IPS-18a (cell line): Measurements from ENCODE around the gene DERL3.
"Not testable (repeated sequence)": the region's sequence is repeated elsewhere in the genome, so short reads cannot be mapped to it uniquely, and the experiment has no call there.

Experiments used
- H3K27ac ChIP-seq: one replicate; pipeline ENCODE4 v1.5.1; 2013; ENCODE audit warnings: low read length
- H3K27me3 ChIP-seq: one replicate; pipeline ENCODE4 v1.6.1; 2013; ENCODE audit warnings: mild to moderate bottlenecking, low read length; ENCODE audit not compliant: control insufficient read depth, insufficient read depth
- H3K36me3 ChIP-seq: one replicate; pipeline ENCODE4 v1.6.1; 2013; ENCODE audit warnings: low read depth, low read length; ENCODE audit not compliant: control insufficient read depth
- H3K4me1 ChIP-seq: one replicate; pipeline ENCODE4 v1.6.1; 2013; ENCODE audit warnings: low read depth, low read length; ENCODE audit not compliant: control insufficient read depth
- H3K4me3 ChIP-seq: one replicate; pipeline ENCODE4 v1.5.1; 2013; ENCODE audit warnings: low read length
- H3K9ac ChIP-seq: one replicate; pipeline ENCODE4 v1.6.1; 2013; ENCODE audit warnings: mild to moderate bottlenecking, low read length, moderate library complexity
- H3K9me3 ChIP-seq: one replicate; pipeline ENCODE4 v1.6.1; 2013; ENCODE audit warnings: low read depth, low read length; ENCODE audit not compliant: control insufficient read depth

The DERL3 gene

DNA sequence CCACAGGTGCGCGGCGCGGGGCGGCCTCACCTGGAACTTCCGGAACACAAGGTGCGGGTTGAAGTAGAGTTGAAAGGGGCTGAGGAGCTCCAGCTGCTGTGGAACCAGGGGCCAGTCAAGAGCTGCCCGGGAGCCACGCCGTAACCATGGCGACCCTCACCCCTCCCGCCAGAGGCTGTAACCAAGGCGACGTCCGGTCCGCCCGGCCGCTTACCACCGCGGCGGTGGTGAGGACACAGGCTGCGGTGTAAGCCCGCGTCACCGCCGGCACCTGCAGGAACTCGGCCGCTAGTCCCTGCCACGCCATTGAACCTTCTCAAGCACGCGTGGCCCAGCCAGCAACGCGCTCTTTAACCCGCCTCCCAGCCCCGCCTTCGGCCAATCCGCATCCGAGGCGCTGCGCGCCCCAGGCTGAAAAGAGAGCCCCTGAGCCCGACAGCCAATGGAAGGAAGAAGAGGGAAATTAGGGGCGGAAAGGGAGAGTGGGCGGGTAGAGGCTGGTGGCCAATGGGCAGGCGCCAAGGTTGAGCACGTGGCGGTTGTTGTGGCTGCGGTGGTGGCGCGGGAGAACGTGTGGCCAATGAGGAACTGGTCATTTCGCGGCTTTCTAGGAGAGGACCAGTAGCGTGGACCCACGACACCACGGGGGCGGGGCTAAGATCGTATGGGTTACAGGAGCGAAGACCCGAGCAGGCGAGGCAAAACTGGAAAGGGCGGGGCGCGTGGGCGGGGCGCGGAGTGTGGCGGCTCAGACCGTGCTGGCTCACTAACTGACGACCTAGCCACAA is at the start of gene DERL3:
Gene DERL3 (minus strand): TSS at position 326 of the 788 bp plus-strand sequence. CDS start 19 bp downstream, at position 307.
- Histone ChIP-seq H3K27ac (no peak within 1 kb of the TSS), H3K4me1 (peaks cover 8% of the 10 kb centered on the region), H3K9ac (peak within 1 kb of the TSS; percentile 52), H3K27me3 (peaks cover 9% of the 10 kb centered on the region), H3K4me3 (peak within 1 kb of the TSS; percentile 77), H3K9me3 (no peaks in the 10 kb centered on the region), H3K36me3 (peaks cover 17% of the 10 kb centered on the region)

DNA sequence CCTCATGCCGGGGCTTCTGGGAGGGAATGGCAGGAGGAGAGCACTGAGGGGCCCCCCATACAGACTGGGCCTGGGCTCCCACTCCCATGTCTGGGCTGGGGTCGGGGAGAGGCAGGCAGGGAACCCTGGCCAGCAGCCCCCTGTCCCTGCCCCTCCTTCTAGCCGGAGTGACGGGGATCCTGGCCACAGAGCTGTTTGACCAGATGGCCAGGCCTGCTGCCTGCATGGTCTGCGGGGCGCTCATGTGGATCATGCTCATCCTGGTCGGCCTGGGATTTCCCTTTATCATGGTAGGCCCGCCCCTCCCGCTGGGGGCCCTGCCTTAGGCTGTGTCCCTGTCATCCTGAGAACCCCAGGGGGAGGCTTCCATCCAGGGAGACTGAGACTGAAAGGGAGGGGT is 45.3 kb upstream of the DERL3 start:
- H3K4me3 ChIP-seq = no peak overlapping the region
- H3K27me3 ChIP-seq = no peaks in the 10 kb centered on the region
- H3K4me1 ChIP-seq = no peaks in the 10 kb centered on the region
- H3K36me3 ChIP-seq = no peaks in the 10 kb centered on the region
- H3K27ac ChIP-seq = no peak overlapping the region
- H3K9ac ChIP-seq = no peak overlapping the region
- no peaks in the 10 kb centered on the region for H3K9me3 ChIP-seq

DNA sequence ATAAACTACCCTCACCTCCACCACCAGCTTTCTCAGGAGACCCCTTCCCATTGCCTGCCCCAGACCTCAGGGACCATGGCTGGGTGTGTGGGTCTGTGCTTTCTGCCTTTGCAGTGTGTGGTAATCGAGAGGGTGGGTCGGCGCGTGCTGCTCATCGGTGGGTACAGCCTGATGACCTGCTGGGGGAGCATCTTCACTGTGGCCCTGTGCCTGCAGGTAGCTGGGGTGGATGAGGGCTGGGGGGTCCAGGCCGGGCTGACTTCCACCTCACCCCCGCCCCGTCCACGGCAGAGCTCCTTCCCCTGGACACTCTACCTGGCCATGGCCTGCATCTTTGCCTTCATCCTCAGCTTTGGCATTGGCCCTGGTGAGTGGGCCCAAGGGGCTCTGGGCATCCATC is 44.9 kb upstream of the DERL3 start:
- H3K9ac ChIP-seq = no peak overlapping the region
- no peaks in the 10 kb centered on the region for H3K4me1 ChIP-seq
- no peak overlapping the region for H3K27ac ChIP-seq
- H3K4me3 ChIP-seq = no peak overlapping the region
- H3K36me3 ChIP-seq = no peaks in the 10 kb centered on the region
- H3K9me3 ChIP-seq = no peaks in the 10 kb centered on the region
- no peaks in the 10 kb centered on the region for H3K27me3 ChIP-seq

DNA sequence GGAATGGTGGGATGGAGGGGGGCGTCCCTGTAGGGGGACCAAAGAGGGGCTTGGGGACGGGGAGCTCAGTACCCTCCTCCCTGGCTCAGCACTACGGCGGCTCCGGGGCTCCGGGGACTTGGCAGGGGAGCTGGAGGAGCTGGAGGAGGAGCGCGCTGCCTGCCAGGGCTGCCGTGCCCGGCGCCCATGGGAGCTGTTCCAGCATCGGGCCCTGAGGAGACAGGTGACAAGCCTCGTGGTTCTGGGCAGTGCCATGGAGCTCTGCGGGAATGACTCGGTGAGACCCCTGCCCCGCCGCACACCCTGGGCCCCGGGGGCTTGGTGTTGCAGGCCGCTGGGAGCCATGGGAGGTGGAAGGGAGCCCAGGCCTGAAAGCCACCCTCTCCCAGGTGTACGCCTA is 43.6 kb upstream of the DERL3 start:
- Histone ChIP-seq H3K36me3 (no peaks in the 10 kb centered on the region), H3K27ac (no peak overlapping the region), H3K27me3 (no peaks in the 10 kb centered on the region), H3K4me3 (no peak overlapping the region), H3K9ac (no peak overlapping the region), H3K9me3 (no peaks in the 10 kb centered on the region), H3K4me1 (no peaks in the 10 kb centered on the region)

DNA sequence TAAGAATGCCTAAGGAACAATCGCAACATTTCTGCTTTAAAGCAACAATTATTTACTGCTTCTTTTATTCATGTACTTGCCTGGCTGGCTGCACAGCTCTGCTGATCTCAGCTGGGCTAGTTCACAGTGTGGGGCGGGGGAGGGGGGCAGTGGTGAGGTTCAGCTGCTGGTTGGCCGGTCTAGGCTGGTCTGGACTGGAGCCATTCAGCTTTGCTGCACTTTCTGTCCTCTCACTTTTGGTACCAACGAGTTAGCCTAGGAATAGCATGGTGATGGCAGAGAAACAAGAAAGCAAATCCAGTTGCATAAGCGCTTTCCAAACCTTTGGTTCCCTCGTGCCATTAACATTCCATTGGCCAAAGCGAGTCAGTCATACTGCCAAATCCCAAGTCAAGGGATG is 39.4 kb upstream of the DERL3 start:
- Histone ChIP-seq H3K36me3 (no peaks in the 10 kb centered on the region), H3K9me3 (no peaks in the 10 kb centered on the region), H3K4me1 (no peaks in the 10 kb centered on the region), H3K4me3 (no peak overlapping the region), H3K27me3 (no peaks in the 10 kb centered on the region), H3K27ac (no peak overlapping the region), H3K9ac (no peak overlapping the region)

DNA sequence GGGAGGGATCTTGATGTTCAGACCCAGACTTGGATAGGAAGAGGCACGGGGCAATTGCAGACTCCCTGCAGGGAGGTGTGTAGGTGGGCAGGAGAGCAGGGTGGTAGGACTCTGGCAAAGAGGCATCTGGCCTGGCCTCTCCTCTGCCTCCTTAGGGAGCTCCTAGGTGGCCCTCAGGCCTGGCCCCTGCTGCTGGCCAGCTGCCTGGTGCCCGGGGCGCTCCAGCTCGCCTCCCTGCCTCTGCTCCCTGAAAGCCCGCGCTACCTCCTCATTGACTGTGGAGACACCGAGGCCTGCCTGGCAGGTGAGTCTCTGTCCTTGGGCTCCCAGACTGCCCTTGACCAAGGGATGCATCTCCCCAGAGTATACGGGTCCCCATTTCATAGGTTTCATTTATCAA is 38.8 kb upstream of the DERL3 start:
- Histone ChIP-seq H3K27ac (no peak overlapping the region), H3K27me3 (no peaks in the 10 kb centered on the region), H3K36me3 (no peaks in the 10 kb centered on the region), H3K9me3 (no peaks in the 10 kb centered on the region), H3K4me3 (no peak overlapping the region), H3K4me1 (no peaks in the 10 kb centered on the region), H3K9ac (no peak overlapping the region)

DNA sequence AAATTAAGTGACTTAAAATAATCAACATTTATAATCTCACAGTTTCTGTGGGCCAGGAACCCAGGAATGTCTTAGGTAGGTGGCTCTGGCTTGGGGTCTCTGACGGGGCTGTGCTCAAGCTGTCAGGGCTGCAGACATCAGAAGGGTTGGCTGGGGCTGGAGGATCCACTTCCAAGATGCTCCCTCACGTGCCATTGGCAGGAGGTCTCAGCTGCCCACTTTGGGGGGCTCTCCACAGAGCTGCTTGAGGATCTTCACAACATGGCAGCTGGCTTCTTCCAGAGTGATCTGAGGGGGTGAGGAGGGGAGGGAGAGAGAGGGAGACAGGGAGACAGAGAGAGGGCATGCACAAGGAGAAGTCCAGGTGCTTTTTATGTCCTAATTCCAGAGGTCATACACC is 37.0 kb upstream of the DERL3 start:
- H3K27ac ChIP-seq = no peak overlapping the region

DNA sequence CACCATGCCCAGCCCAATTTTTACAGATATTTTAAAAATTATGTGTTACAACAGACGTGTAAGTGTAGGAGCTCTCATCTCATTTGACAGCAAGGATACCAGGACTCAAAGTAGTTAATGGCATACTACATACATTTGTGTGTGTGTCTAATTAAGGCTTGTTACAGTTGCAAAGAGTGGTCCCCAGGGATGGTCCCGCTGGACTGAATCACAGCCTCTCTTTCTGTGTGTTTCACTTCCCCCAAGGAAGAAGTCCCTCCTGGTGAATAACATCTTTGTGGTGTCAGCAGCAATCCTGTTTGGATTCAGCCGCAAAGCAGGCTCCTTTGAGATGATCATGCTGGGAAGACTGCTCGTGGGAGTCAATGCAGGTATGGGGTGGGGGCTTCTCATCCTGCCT is 36.1 kb upstream of the DERL3 start:
- Histone ChIP-seq H3K36me3 (peaks cover 3% of the 10 kb centered on the region), H3K27ac (no peak overlapping the region), H3K9me3 (no peaks in the 10 kb centered on the region), H3K27me3 (no peaks in the 10 kb centered on the region), H3K9ac (no peak overlapping the region), H3K4me3 (no peak overlapping the region), H3K4me1 (no peaks in the 10 kb centered on the region)

More for the DNA sequence above, 37.0 kb upstream of the DERL3 start:
- H3K36me3 ChIP-seq = no peaks in the 10 kb centered on the region
- H3K9ac ChIP-seq = no peak overlapping the region
- H3K9me3 ChIP-seq = no peaks in the 10 kb centered on the region
- no peak overlapping the region for H3K4me3 ChIP-seq
- H3K27me3 ChIP-seq = no peaks in the 10 kb centered on the region
- H3K4me1 ChIP-seq = no peaks in the 10 kb centered on the region

DNA sequence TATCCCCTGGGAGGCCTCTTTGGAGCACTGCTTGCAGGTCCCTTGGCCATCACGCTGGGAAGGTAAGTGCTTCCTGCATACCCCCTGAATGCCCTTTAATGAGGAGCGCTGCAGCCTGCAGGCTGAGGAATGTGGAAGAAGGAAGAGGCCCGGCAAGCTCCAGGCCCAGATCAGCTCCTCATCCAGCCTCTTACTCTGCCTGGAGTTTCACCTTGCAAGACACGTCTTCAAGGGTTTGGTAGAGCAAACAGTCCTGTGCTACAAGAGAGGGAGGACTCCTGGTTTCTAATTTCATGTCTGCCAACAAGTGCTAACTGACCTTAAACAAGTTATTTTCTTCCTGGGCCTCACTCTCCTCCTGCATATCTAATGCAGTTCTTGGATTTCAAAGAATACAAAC is 29.8 kb upstream of the DERL3 start:
- H3K4me3 ChIP-seq = no peak overlapping the region
- no peak overlapping the region for H3K9ac ChIP-seq
- H3K27ac ChIP-seq = no peak overlapping the region
- H3K27me3 ChIP-seq = no peaks in the 10 kb centered on the region
- no peaks in the 10 kb centered on the region for H3K4me1 ChIP-seq
- H3K36me3 ChIP-seq = peaks cover 17% of the 10 kb centered on the region
- H3K9me3 ChIP-seq = no peaks in the 10 kb centered on the region

DNA sequence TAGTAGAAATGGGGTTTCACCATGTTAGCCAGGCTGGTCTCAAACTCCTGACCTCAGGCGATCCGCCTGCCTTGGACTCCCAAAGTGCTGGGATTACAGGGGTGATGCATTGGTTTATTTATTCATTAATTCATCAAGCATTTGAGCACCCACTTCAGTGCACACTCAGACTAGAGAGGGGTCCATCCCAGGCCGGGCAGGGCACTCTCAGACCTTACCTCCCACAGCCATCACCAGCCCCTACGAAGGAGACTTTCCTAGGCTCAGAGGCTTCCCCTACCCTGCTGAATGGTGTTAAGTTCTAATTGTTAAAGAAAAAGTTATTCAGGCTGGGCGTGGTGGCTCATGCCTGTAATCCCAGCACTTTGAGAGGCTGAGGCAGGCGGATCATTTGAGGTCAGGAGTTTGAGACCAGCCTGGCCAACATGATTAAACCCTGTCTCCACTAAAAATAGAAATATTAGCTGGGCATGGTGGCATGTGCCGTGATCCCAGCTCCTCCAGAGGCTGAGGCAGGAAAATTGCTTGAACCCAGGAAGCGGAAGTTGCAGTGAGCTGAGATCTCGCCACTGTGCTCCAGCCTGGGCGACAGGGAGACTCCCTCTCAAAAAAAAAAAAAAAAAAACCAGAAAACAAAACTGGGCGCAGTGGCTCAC is 25.8 kb upstream of the DERL3 start:
- H3K4me3 ChIP-seq, H3K4me1 ChIP-seq, H3K27ac ChIP-seq, H3K9me3 ChIP-seq, H3K9ac ChIP-seq, H3K27me3 ChIP-seq: not testable (repeated sequence)
- peaks cover 15% of the 10 kb centered on the region for H3K36me3 ChIP-seq

DNA sequence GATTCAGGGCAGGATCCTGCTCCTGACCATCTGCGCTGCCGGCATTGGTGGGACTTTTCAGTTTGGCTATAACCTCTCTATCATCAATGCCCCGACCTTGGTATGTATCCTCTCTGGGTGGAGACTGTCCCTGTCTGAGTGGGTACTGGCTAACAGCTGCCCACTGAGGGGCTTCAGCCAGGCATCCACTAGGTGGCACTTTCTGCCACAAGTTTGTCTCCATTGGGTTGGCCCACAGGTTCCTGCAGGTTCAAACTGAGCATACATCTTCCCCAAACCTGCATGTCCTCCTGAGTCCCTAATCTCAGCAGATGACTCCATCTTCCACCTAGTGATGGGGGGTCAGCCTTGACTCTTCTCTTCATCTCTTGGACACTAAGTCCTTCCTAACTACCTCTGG is 23.3 kb upstream of the DERL3 start:
- no peak overlapping the region for H3K9ac ChIP-seq
- H3K4me3 ChIP-seq = no peak overlapping the region
- peaks cover 3% of the 10 kb centered on the region for H3K36me3 ChIP-seq
- H3K27me3 ChIP-seq = no peaks in the 10 kb centered on the region
- no peak overlapping the region for H3K27ac ChIP-seq
- no peaks in the 10 kb centered on the region for H3K9me3 ChIP-seq
- H3K4me1 ChIP-seq = peaks cover 7% of the 10 kb centered on the region

DNA sequence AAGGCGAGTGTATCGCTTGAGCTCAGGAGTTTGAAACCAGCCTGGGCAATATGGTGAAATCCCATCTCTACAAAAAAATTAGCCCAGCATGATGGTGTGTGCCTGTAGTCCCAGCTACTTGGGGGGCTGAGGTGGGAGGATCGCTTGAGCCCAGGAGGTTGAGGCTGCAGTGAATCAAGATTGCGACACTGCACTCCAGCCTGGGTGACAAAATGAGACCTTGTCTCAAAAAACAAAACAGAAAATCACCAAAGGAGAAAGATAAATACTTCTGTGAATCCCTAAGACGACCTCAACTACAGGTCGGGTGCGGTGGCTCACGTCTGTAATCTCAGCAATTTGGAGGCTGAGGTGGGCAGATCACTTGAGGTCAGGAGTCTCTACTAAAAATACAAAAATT is 21.4 kb upstream of the DERL3 start:
- H3K4me1 ChIP-seq, H3K9ac ChIP-seq, H3K9me3 ChIP-seq, H3K27ac ChIP-seq, H3K36me3 ChIP-seq, H3K4me3 ChIP-seq, H3K27me3 ChIP-seq: not testable (repeated sequence)
